ENCODE results near the gene MRPL49. TPM values are rescaled to one million over a fixed set of nuclear protein-coding genes. Genes with fewer than 3 reads are reported as not detected.

MRPL49 gene
- total and polyA plus RNA-seq, 9 donors = 47.1 to 106 (median 53.4) TPM

DNA sequence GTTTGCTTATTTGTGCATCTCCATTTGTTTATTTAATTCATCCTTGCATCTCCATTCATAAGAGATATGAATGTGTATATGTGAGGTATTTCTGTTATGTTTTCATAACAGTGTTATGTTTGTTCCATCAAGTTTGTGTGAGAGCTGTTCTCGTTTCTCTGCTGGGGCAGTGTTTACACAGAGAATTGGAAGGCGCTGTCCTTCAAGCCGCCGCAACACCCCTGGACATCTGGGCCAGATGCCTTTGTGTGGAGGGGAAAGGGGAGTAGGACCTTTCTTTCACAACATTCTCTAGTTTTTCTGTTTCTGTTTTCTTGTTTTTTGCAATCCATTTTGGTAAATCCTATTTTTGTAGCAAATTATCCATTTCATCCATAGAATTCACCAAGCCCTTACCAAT is 17.5 kb upstream of the MRPL49 start:
- TF ChIP-seq EP300 (IDR thresholded peaks at IDR 0.05) (no peak), CTCF (IDR thresholded peaks at IDR 0.05) (no peak), POLR2A (IDR thresholded peaks at IDR 0.05) (no peak)
- H3K9me3 ChIP-seq = no peaks in the 10 kb centered on the region
- peak in 1 of 5 donors; percentile 49 for DNase-seq
- H3K27ac ChIP-seq = peak overlapping the region in 1 of 2 donors; percentile 80
- no peaks in the 10 kb centered on the region for H3K27me3 ChIP-seq
- H3K36me3 ChIP-seq = no peaks in the 10 kb centered on the region
- no peak overlapping the region for H3K4me3 ChIP-seq
- WGBS, 3 donors = 12 to 26% (median 17%) methylated on average over 4 of the region's 4 CpGs
- intact Hi-C loops (cut with DNase I) = no loop called here
- H3K4me1 ChIP-seq (ENCODE audit: insufficient read depth) = peaks cover 20% of the 10 kb centered on the region

- intact Hi-C loops (cut with DNase I) = no loop called here
- no peak for TF ChIP-seq POLR2A (IDR thresholded peaks at IDR 0.05)
- no peak for TF ChIP-seq EP300 (IDR thresholded peaks at IDR 0.05)
- no peaks in the 10 kb centered on the region for H3K9me3 ChIP-seq
- DNase-seq = peak in 1 of 5 donors; percentile 22
- 91 to 92% (median 91%) methylated on average over 10 to 15 of the region's 15 CpGs for WGBS, 3 donors
- H3K4me1 ChIP-seq (ENCODE audit: insufficient read depth) = peaks cover 24% of the 10 kb centered on the region
- H3K4me3 ChIP-seq = no peak overlapping the region
- no peaks in the 10 kb centered on the region for H3K36me3 ChIP-seq
- H3K27me3 ChIP-seq = no peaks in the 10 kb centered on the region
- no peak overlapping the region for H3K27ac ChIP-seq
Observed at GRCh38 chr11:65107078-65107477, 15.0 kb upstream of the MRPL49 start.

GRCh38 chr11:65107751-65108468 is 14.2 kb upstream of the MRPL49 start:
- 87 to 94% (median 89%) methylated on average over 50 to 52 of the region's 52 CpGs for WGBS, 3 donors
- peak in 2 of 5 donors; percentile 43 to 51 for DNase-seq
- Histone ChIP-seq H3K27ac (no peak overlapping the region), H3K4me1 (ENCODE audit: insufficient read depth) (peaks cover 24% of the 10 kb centered on the region), H3K9me3 (no peaks in the 10 kb centered on the region), H3K27me3 (no peaks in the 10 kb centered on the region), H3K36me3 (no peaks in the 10 kb centered on the region), H3K4me3 (no peak overlapping the region)
- no peak for TF ChIP-seq CTCF (IDR thresholded peaks at IDR 0.05)
- intact Hi-C loops (cut with DNase I) = no loop called here

- H3K27ac ChIP-seq = no peak overlapping the region
- peaks cover 28% of the 10 kb centered on the region for H3K4me1 ChIP-seq (ENCODE audit: insufficient read depth)
- WGBS, 3 donors = 90 to 92% (median 91%) methylated on average over 32 to 38 of the region's 38 CpGs
- peak in 1 of 5 donors; percentile 42 for DNase-seq
- no peak overlapping the region for H3K4me3 ChIP-seq
- no peaks in the 10 kb centered on the region for H3K9me3 ChIP-seq
- no peaks in the 10 kb centered on the region for H3K27me3 ChIP-seq
- TF ChIP-seq POLR2A (IDR thresholded peaks at IDR 0.05) = no peak
- no peak for TF ChIP-seq EP300 (IDR thresholded peaks at IDR 0.05)
- TF ChIP-seq CTCF (IDR thresholded peaks at IDR 0.05) = no peak
- intact Hi-C loops (cut with DNase I) = no loop called here
- no peaks in the 10 kb centered on the region for H3K36me3 ChIP-seq
Observed at GRCh38 chr11:65108469-65109123, 13.5 kb upstream of the MRPL49 start.

All from ovary (tissue), 9 donors.